ENCODE results near the gene TAAR6. TPM values are rescaled to one million over a fixed set of nuclear protein-coding genes. Genes with fewer than 3 reads are reported as not detected.

The TAAR6 gene
- total RNA-seq, 1 experiment from 2014 or later, result not detected

GRCh38 chr6:132569170-132569569 is 952 bp upstream of the TAAR6 start:
- no peak for DNase-seq
- H3K4me3 Mint-ChIP-seq (ENCODE audit: low read depth, unreplicated experiment), result no peak overlapping the region
- H3K4me1 Mint-ChIP-seq (ENCODE audit: low read depth, unreplicated experiment), result no peaks in the 10 kb centered on the region
- no peak for TF ChIP-seq CTCF (IDR thresholded peaks at IDR 0.05; ENCODE audit: unreplicated experiment)
- BruUV-seq (replicated peaks), result no TSS peak
- H3K36me3 Mint-ChIP-seq (ENCODE audit: insufficient read depth, unreplicated experiment), result no peaks in the 10 kb centered on the region
- no peaks in the 10 kb centered on the region for H3K27me3 Mint-ChIP-seq (ENCODE audit: unreplicated experiment)
- intact Hi-C loops (cut with micrococcal nuclease; ENCODE audit: unreplicated experiment), result no loop called here
- no peaks in the 10 kb centered on the region for H3K9me3 Mint-ChIP-seq (ENCODE audit: low read depth, unreplicated experiment)
- CTCF ChIA-PET, result no interaction called here
- H3K27ac Mint-ChIP-seq (ENCODE audit: unreplicated experiment), result no peak overlapping the region

GRCh38 chr6:132571774-132572173 is 1.7 kb downstream of the TAAR6 start:
- H3K9me3 Mint-ChIP-seq (ENCODE audit: low read depth, unreplicated experiment), result peaks cover 2% of the 10 kb centered on the region
- no peaks in the 10 kb centered on the region for H3K36me3 Mint-ChIP-seq (ENCODE audit: insufficient read depth, unreplicated experiment)
- H3K27ac Mint-ChIP-seq (ENCODE audit: unreplicated experiment), result no peak overlapping the region
- no peaks in the 10 kb centered on the region for H3K27me3 Mint-ChIP-seq (ENCODE audit: unreplicated experiment)
- H3K4me1 Mint-ChIP-seq (ENCODE audit: low read depth, unreplicated experiment), result no peaks in the 10 kb centered on the region
- TF ChIP-seq CTCF (IDR thresholded peaks at IDR 0.05; ENCODE audit: unreplicated experiment), result no peak
- no TSS peak for BruUV-seq (replicated peaks)
- no peak for DNase-seq
- CTCF ChIA-PET, result no interaction called here
- H3K4me3 Mint-ChIP-seq (ENCODE audit: low read depth, unreplicated experiment), result no peak overlapping the region
- intact Hi-C loops (cut with micrococcal nuclease; ENCODE audit: unreplicated experiment), result no loop called here

- no peaks in the 10 kb centered on the region for H3K27me3 Mint-ChIP-seq (ENCODE audit: unreplicated experiment)
- H3K4me3 Mint-ChIP-seq (ENCODE audit: low read depth, unreplicated experiment), result no peak overlapping the region
- CTCF ChIA-PET, result interaction anchor here (1.0 kb wide), 1 partner anchor 56 kb away, joined by 3 read pairs; no protein-coding TSS in a partner anchor
- no peak overlapping the region for H3K27ac Mint-ChIP-seq (ENCODE audit: unreplicated experiment)
- TF ChIP-seq CTCF (IDR thresholded peaks at IDR 0.05; ENCODE audit: unreplicated experiment), result no peak
- no peak for DNase-seq
- H3K36me3 Mint-ChIP-seq (ENCODE audit: insufficient read depth, unreplicated experiment), result no peaks in the 10 kb centered on the region
- intact Hi-C loops (cut with micrococcal nuclease; ENCODE audit: unreplicated experiment), result no loop called here
- H3K4me1 Mint-ChIP-seq (ENCODE audit: low read depth, unreplicated experiment), result no peaks in the 10 kb centered on the region
- H3K9me3 Mint-ChIP-seq (ENCODE audit: low read depth, unreplicated experiment), result peaks cover 4% of the 10 kb centered on the region
- BruUV-seq (replicated peaks), result no TSS peak
Observed at GRCh38 chr6:132584698-132585097, 14.6 kb downstream of the TAAR6 start.

GRCh38 chr6:132587424-132587823 is 17.3 kb downstream of the TAAR6 start:
- no peaks in the 10 kb centered on the region for H3K27me3 Mint-ChIP-seq (ENCODE audit: unreplicated experiment)
- DNase-seq, result no peak
- CTCF ChIA-PET, result no interaction called here
- H3K4me1 Mint-ChIP-seq (ENCODE audit: low read depth, unreplicated experiment), result peaks cover 2% of the 10 kb centered on the region
- no peaks in the 10 kb centered on the region for H3K36me3 Mint-ChIP-seq (ENCODE audit: insufficient read depth, unreplicated experiment)
- no peak for TF ChIP-seq CTCF (IDR thresholded peaks at IDR 0.05; ENCODE audit: unreplicated experiment)
- H3K27ac Mint-ChIP-seq (ENCODE audit: unreplicated experiment), result no peak overlapping the region
- intact Hi-C loops (cut with micrococcal nuclease; ENCODE audit: unreplicated experiment), result no loop called here
- BruUV-seq (replicated peaks), result no TSS peak
- no peaks in the 10 kb centered on the region for H3K9me3 Mint-ChIP-seq (ENCODE audit: low read depth, unreplicated experiment)
- H3K4me3 Mint-ChIP-seq (ENCODE audit: low read depth, unreplicated experiment), result no peak overlapping the region

Measured in Calu3 (cell line).